Measurements from ENCODE around the gene HFM1. TPM values are rescaled to one million over a fixed set of nuclear protein-coding genes. Genes with fewer than 3 reads are reported as not detected.

Gene HFM1
- total and polyA plus RNA-seq, 10 of the 15 experiments (the other 5 are each of a cell fraction or from before 2014, with no cell fraction given): not detected

Small RNA genes lying within 50 kb of the gene (small RNA-seq; reads per million reads assigned to genes)
- not detected for gene RF00019

Other genes with a start within 250 kb of the HFM1 start
- 16.1 and 19.9 TPM in 2 replicates for gene CDC7, start 96.0 kb upstream of the HFM1 start, total RNA-seq (2014; rRNA removed)
- 26.1 and 26.3 TPM in 2 replicates for gene CDC7, start 96.0 kb upstream of the HFM1 start, total RNA-seq (2014; rRNA removed; fragmentation: Illumina TruSeq; extraction: Trizol)
- gene CDC7, start 96.0 kb upstream of the HFM1 start, total RNA-seq (2021): 23.0 and 24.5 TPM in 2 replicates
- 27.2 and 46.7 TPM in 2 replicates for gene CDC7, start 96.0 kb upstream of the HFM1 start, polyA plus RNA-seq (2011; rRNA removed)
- gene CDC7, start 96.0 kb upstream of the HFM1 start, polyA plus RNA-seq (2014; fragmentation: Illumina TruSeq; extraction: Trizol): 28.4 and 38.6 TPM in 2 replicates
- 10 to 100 TPM; 14.9 to 20.5 TPM for gene CDC7, start 96.0 kb upstream of the HFM1 start, polyA plus RNA-seq (2014; fragmentation: Nextera tagmentation; extraction: Ambion mirVana)
- 22.6 and 25.9 TPM in 2 replicates for gene CDC7, start 96.0 kb upstream of the HFM1 start, polyA plus RNA-seq (2014; rRNA removed)
- 10 to 100 TPM; 31.2 to 37.8 TPM for gene CDC7, start 96.0 kb upstream of the HFM1 start, polyA plus RNA-seq (2016; fragmentation: Nextera tagmentation; extraction: Ambion mirVana)

Measured in GM12878 (cell line).